ENCODE results near the gene UMODL1. TPM values are rescaled to one million over a fixed set of nuclear protein-coding genes. Genes with fewer than 3 reads are reported as not detected.
A peak's percentile ranks its signal among the peaks of the same experiment; 100 is the strongest.

The UMODL1 gene
- polyA plus RNA-seq, 3 donors = not detected

DNA sequence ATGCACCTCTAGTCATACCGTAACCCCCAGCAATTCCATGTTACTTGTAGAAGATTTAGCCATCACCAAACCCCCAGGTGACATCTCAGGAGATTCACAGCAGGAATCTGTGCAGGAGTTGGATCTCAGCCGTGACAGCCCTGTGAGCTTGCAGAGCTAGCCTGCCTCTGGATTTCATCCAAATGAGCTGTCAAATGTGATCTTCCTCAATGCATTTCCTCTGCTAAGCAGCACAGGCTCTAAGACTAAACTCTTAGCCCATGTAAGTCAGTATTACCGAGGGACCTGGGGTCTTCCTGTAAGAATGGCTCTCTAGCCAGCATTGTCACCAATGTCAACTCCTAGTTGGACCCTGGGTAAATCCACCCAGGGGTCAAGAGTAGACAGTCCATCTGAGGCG lies 41.7 kb downstream of the UMODL1 start:
- TF ChIP-seq, protein P1, sequence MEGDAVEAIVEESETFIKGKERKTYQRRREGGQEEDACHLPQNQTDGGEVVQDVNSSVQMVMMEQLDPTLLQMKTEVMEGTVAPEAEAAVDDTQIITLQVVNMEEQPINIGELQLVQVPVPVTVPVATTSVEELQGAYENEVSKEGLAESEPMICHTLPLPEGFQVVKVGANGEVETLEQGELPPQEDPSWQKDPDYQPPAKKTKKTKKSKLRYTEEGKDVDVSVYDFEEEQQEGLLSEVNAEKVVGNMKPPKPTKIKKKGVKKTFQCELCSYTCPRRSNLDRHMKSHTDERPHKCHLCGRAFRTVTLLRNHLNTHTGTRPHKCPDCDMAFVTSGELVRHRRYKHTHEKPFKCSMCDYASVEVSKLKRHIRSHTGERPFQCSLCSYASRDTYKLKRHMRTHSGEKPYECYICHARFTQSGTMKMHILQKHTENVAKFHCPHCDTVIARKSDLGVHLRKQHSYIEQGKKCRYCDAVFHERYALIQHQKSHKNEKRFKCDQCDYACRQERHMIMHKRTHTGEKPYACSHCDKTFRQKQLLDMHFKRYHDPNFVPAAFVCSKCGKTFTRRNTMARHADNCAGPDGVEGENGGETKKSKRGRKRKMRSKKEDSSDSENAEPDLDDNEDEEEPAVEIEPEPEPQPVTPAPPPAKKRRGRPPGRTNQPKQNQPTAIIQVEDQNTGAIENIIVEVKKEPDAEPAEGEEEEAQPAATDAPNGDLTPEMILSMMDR (IDR thresholded peaks at IDR 0.05) = no peak
- Histone ChIP-seq H3K27me3 (ENCODE audit: control insufficient read depth in 2 of 2, insufficient read depth in 2 of 2, low read length in 2 of 2) (peaks cover 2 to 4% of the 10 kb centered on the region in 2 donors), H3K4me1 (ENCODE audit: control insufficient read depth in 1 of 2, insufficient read depth in 2 of 2, low read length in 2 of 2) (peaks cover 22 to 27% of the 10 kb centered on the region in 2 donors), H4K20me1 (ENCODE audit: insufficient read depth, low read length) (no peaks in the 10 kb centered on the region), H3K36me3 (replicated peaks in 1 of 2; ENCODE audit: control insufficient read depth in 1 of 2, insufficient read depth in 2 of 2, low read length in 2 of 2) (no peaks in the 10 kb centered on the region), H3K9ac (ENCODE audit: insufficient read depth, low read length, poor library complexity, severe bottlenecking) (no peak overlapping the region), H3K4me2 (replicated peaks; ENCODE audit: extremely low read depth, low read length, poor library complexity, severe bottlenecking) (no peak overlapping the region), H3K9me3 (replicated peaks in 1 of 2; ENCODE audit: control insufficient read depth in 1 of 2, insufficient read depth in 1 of 2, low read length in 2 of 2) (no peaks in the 10 kb centered on the region), H3K4me3 (replicated peaks in 1 of 3; ENCODE audit: low read depth in 2 of 3, low read length in 3 of 3) (no peak overlapping the region), H3K79me2 (ENCODE audit: insufficient read depth, low read length) (no peaks in the 10 kb centered on the region), H2AFZ (ENCODE audit: insufficient read depth, low read depth, low read length, poor library complexity, severe bottlenecking) (no peak overlapping the region), H3K27ac (ENCODE audit: low read depth in 1 of 2, low read length in 2 of 2) (no peak overlapping the region)
- peaks cover 10 to 29% (median 28%) of the 10 kb centered on the region in 3 donors for H3K27me3 Mint-ChIP-seq (ENCODE audit: low read depth in 3 of 3)
- DNase-seq = no peak
- no peaks in the 10 kb centered on the region for H3K9me3 Mint-ChIP-seq
- WGBS (ENCODE audit: insufficient coverage) = 47% methylated on average over 3 of the region's 4 CpGs
- H3K4me1 Mint-ChIP-seq = peaks cover 23% of the 10 kb centered on the region
- H3K4me3 Mint-ChIP-seq = no peak overlapping the region
- intact Hi-C loops (cut with micrococcal nuclease) = loop anchor here (10.0 kb wide), 2 partner anchors 48 to 498 kb away; no protein-coding TSS in a partner anchor
- H3K27ac Mint-ChIP-seq = no peak overlapping the region
- H3K36me3 Mint-ChIP-seq = no peaks in the 10 kb centered on the region

DNA sequence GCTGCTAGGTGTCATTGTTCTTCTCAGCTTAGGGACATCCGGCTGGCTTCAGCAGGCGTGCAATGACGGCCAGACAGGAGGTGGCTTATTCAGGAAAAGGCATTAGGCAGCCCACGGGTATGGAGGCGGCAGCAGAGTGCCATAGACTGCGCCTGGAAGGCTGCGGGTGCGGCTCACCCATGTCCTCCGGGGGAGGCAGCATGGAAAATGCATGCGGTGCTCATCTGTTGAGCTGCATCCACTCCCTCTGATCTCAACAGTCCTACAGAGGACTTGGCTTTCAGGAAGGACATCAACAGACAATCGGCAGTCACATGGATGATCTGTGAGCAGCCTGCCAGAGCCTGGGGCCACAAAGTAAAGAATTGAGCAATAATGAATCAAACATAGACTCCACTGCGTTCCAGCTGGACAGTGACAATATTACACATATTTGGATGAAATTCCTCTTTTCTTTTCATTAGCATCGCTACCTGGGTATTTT lies 42.9 kb downstream of the UMODL1 start:
- DNase-seq = peak; percentile 48 to 74 (median 62)
- Histone ChIP-seq H2AFZ (ENCODE audit: insufficient read depth, low read depth, low read length, poor library complexity, severe bottlenecking) (no peak overlapping the region), H3K79me2 (ENCODE audit: insufficient read depth, low read length) (no peaks in the 10 kb centered on the region), H4K20me1 (ENCODE audit: insufficient read depth, low read length) (no peaks in the 10 kb centered on the region), H3K27me3 (ENCODE audit: control insufficient read depth in 2 of 2, insufficient read depth in 2 of 2, low read length in 2 of 2) (peaks cover 5 to 15% of the 10 kb centered on the region in 2 donors), H3K4me3 (replicated peaks in 1 of 3; ENCODE audit: low read depth in 2 of 3, low read length in 3 of 3) (no peak overlapping the region), H3K4me1 (ENCODE audit: control insufficient read depth in 1 of 2, insufficient read depth in 2 of 2, low read length in 2 of 2) (peaks cover 27 to 30% of the 10 kb centered on the region in 2 donors), H3K9me3 (replicated peaks in 1 of 2; ENCODE audit: control insufficient read depth in 1 of 2, insufficient read depth in 1 of 2, low read length in 2 of 2) (no peaks in the 10 kb centered on the region), H3K4me2 (replicated peaks; ENCODE audit: extremely low read depth, low read length, poor library complexity, severe bottlenecking) (no peak overlapping the region), H3K9ac (ENCODE audit: insufficient read depth, low read length, poor library complexity, severe bottlenecking) (no peak overlapping the region), H3K36me3 (replicated peaks in 1 of 2; ENCODE audit: control insufficient read depth in 1 of 2, insufficient read depth in 2 of 2, low read length in 2 of 2) (no peaks in the 10 kb centered on the region), H3K27ac (ENCODE audit: low read depth in 1 of 2, low read length in 2 of 2) (no peak overlapping the region)
- peaks cover 19 to 29% (median 29%) of the 10 kb centered on the region in 3 donors for H3K27me3 Mint-ChIP-seq (ENCODE audit: low read depth in 3 of 3)
- H3K27ac Mint-ChIP-seq = peak overlapping the region in 1 of 7 donors; percentile 32
- intact Hi-C loops (cut with micrococcal nuclease) = loop anchor here (10.0 kb wide), 2 partner anchors 49 to 499 kb away; no protein-coding TSS in a partner anchor
- no peaks in the 10 kb centered on the region for H3K9me3 Mint-ChIP-seq
- H3K4me1 Mint-ChIP-seq = peaks cover 29% of the 10 kb centered on the region
- no peaks in the 10 kb centered on the region for H3K36me3 Mint-ChIP-seq
- WGBS (ENCODE audit: insufficient coverage) = 53% methylated on average over 11 of the region's 13 CpGs
- H3K4me3 Mint-ChIP-seq = no peak overlapping the region
- TF ChIP-seq, protein P1 (IDR thresholded peaks at IDR 0.05) = peak; percentile 75
